Common myeloid progenitor, CD34-positive (primary cell): Measurements from ENCODE around the gene LRRN3.

Source experiments
- CTCF ChIA-PET: fragments of 350-600 bp; sonication (Branson Sonifier 250); formaldehyde crosslinking; loops from one replicate; lab custom pipeline; 2021; ENCODE audit warnings: antibody characterized with exemption; lab: Charles Lee
- POLR2A ChIA-PET: fragments of 350-600 bp; sonication (Branson Sonifier 250); formaldehyde crosslinking; loops from one replicate; lab custom pipeline; 2021; ENCODE audit warnings: antibody characterized with exemption; lab: Charles Lee
- DNase-seq, 3 donors: peaks; one replicate each; pipeline versions ENCODE4 v3.0.0 to v3.0.0-alpha.2; 2013
- H3K27ac ChIP-seq, 2 experiments: 1 replicate in 1 of 2; 2 replicates in 1 of 2; pipeline ENCODE4 v1.7.0; 2013; ENCODE audit warnings: inconsistent platforms in 2 of 2, low read length in 2 of 2, mild to moderate bottlenecking in 2 of 2, low read depth in 1 of 2, moderate library complexity in 1 of 2; ENCODE audit not compliant: severe bottlenecking in 2 of 2, insufficient read depth in 1 of 2, poor library complexity in 1 of 2
- H3K27me3 ChIP-seq, 5 experiments: replicated peaks in 2 of 5; 1 replicate in 3 of 5; 2 replicates in 2 of 5; pipeline versions ENCODE4 v1.6.1 to v1.7.0; 2013; ENCODE audit warnings: low read length in 4 of 5, mild to moderate bottlenecking in 2 of 5, moderate library complexity in 2 of 5, inconsistent platforms in 1 of 5; ENCODE audit not compliant: insufficient read depth in 5 of 5, control insufficient read depth in 4 of 5
- H3K36me3 ChIP-seq, 4 experiments: 1 replicate in 2 of 4; 2 replicates in 2 of 4; pipeline versions ENCODE4 v1.6.1 to v1.7.0; 2013; ENCODE audit warnings: low read length in 3 of 4, control low read depth in 1 of 4, mild to moderate bottlenecking in 1 of 4; ENCODE audit not compliant: control insufficient read depth in 4 of 4, insufficient read depth in 4 of 4
- H3K4me1 ChIP-seq, 4 experiments: 1 replicate in 3 of 4; 2 replicates in 1 of 4; pipeline versions ENCODE4 v1.6.1 to v1.7.1; 2013; ENCODE audit warnings: low read length in 3 of 4, mild to moderate bottlenecking in 3 of 4, control low read depth in 1 of 4, inconsistent platforms in 1 of 4, moderate library complexity in 1 of 4; ENCODE audit not compliant: control insufficient read depth in 4 of 4, insufficient read depth in 4 of 4; ENCODE audit errors: control extremely low read depth in 1 of 4
- H3K4me3 ChIP-seq, 7 experiments: 1 replicate in 4 of 7; 2 replicates in 3 of 7; pipeline versions ENCODE4 v1.5.1 to v1.7.0; 2013; ENCODE audit warnings: mild to moderate bottlenecking in 7 of 7, low read length in 6 of 7, moderate library complexity in 6 of 7, inconsistent platforms in 2 of 7, low read depth in 2 of 7, control low read depth in 1 of 7; ENCODE audit not compliant: insufficient read depth in 4 of 7, control insufficient read depth in 1 of 7; ENCODE audit errors: extremely low read depth in 1 of 7
- H3K9me3 ChIP-seq, 5 experiments: 1 replicate in 4 of 5; 2 replicates in 1 of 5; pipeline versions ENCODE4 v1.6.1 to v1.7.1; 2013; ENCODE audit warnings: low read length in 4 of 5, mild to moderate bottlenecking in 2 of 5, inconsistent platforms in 1 of 5, low read depth in 1 of 5, moderate library complexity in 1 of 5; ENCODE audit not compliant: control insufficient read depth in 4 of 5, insufficient read depth in 2 of 5; ENCODE audit errors: control extremely low read depth in 1 of 5
- WGBS: methylation state at CpG from one replicate; pipeline ENCODE4 v1.1.5; 2013; ENCODE audit not compliant: insufficient coverage; 5-methylcytosine and 5-hydroxymethylcytosine counted together

LRRN3 gene

DNA sequence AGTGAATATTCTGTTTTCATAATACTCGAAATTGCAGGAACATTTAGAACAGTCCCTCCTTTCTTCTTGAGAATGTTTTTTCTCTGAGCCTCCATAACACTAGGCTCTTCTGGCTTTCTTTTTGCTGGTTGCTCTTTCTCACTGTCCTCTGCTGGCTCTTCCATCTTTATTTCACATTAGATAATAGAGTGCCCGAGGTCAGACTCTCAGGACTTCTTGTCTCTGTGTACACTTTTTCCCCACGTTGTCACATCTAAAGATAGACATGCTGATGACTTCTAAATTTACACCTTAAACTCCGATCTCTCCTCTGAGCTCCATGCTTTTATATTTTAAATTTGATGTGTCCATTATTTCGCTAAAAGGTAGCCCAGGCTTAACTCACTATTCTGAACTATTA, 15.4 kb upstream of the LRRN3 start:
- 76% methylated on average over 2 of the region's 5 CpGs for WGBS
- ChIA-PET CTCF (interaction anchor here (1.8 to 2.1 kb wide), 2 partner anchors 8 to 12 kb away, joined by 5 to 6 read pairs; no protein-coding TSS in a partner anchor), POLR2A (no interaction called here)
- Histone ChIP-seq H3K9me3 (no peaks in the 10 kb centered on the region), H3K27ac (no peak overlapping the region), H3K27me3 (no peaks in the 10 kb centered on the region), H3K4me3 (no peak overlapping the region), H3K36me3 (no peaks in the 10 kb centered on the region), H3K4me1 (peaks cover 0 to 28% (median 4%) of the 10 kb centered on the region in 4 experiments)
- DNase-seq: no peak

DNA sequence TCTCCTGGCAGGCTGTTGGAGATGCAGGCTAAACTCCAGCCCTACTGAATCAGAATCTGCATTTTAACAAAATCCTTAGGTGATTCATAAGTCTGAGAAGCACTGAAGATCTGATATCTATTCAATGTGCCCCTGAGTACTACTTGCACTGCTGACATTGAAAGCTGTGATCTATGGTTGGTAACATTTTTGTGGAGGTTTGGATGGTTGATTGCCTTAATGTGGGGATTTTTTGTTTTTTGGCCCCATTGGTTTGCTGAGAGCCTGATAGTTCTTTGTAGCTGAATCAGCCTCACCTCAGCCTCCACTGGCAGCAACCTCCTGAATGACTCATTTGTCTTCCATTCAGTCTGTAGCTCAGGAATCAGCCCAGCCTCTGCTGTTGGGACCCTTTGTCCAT, 14.7 kb upstream of the LRRN3 start:
- CTCF ChIA-PET: interaction anchor here (1.8 kb wide), 1 partner anchor 11 kb away, joined by 5 read pairs; no protein-coding TSS in a partner anchor
- POLR2A ChIA-PET: no interaction called here
- no peak overlapping the region for H3K27ac ChIP-seq
- no peaks in the 10 kb centered on the region for H3K27me3 ChIP-seq
- H3K4me1 ChIP-seq: peaks cover 0 to 34% (median 4%) of the 10 kb centered on the region in 4 experiments
- no peak overlapping the region for H3K4me3 ChIP-seq
- no peak for DNase-seq
- H3K9me3 ChIP-seq: no peaks in the 10 kb centered on the region
- no peaks in the 10 kb centered on the region for H3K36me3 ChIP-seq

DNA sequence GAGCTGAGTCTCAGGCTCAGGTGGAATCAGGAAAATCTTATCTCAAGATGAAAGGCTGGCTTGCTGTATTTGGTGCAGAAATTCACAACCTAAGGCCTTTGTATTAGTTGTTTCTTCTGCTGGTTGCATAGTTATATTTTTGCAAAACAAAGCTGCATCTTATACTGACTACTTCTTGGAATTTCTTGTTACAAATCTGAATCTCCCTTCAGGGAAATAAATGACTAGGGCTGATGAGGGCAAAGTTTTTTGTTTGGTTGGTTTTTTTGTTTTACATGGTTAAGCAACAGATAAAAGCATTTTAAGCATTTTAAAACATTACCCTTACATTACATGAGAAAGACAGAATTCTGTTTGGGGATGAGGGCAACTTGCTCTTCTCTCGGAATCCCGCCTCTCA, 13.9 kb upstream of the LRRN3 start:
- no peak overlapping the region for H3K27ac ChIP-seq
- WGBS: 100% methylated on average over 2 of the region's 2 CpGs
- no peak for DNase-seq
- no peaks in the 10 kb centered on the region for H3K9me3 ChIP-seq
- no peak overlapping the region for H3K4me3 ChIP-seq
- peaks cover 0 to 39% (median 5%) of the 10 kb centered on the region in 4 experiments for H3K4me1 ChIP-seq
- ChIA-PET CTCF (no interaction called here), POLR2A (no interaction called here)
- no peaks in the 10 kb centered on the region for H3K27me3 ChIP-seq
- H3K36me3 ChIP-seq: no peaks in the 10 kb centered on the region

DNA sequence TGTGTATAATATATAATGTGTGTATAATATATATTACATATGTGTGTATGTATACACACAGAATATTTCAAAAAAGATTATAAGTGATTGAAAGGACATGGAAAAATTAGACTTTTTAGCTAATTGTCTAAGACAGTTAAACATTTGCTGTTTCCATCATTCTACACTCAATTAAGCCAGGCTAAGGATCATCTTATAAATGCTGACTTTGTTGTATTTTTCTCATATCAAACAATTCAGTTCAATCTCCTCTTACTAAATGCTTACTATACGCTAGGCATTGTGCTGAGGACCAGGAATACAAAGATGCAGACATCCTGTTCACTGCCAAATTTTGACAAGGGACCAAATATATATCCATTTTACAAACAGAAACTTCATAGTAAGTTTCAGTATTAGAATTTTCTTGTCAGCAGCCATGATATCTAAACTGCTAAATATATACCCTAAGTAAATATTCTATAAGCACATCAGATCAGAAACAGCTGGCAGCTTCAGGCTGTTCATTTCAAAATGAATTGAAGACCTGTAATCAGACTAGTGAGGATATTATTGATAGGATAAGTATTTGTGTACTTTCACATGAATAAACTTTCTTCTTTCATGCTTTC, 10.3 kb upstream of the LRRN3 start:
- Histone ChIP-seq H3K36me3 (no peaks in the 10 kb centered on the region), H3K27ac (no peak overlapping the region), H3K9me3 (no peaks in the 10 kb centered on the region), H3K4me1 (peaks cover 5 to 47% (median 15%) of the 10 kb centered on the region in 4 experiments), H3K27me3 (no peaks in the 10 kb centered on the region), H3K4me3 (no peak overlapping the region)
- WGBS: no CpG with 5 or more reads among the region's 1 CpG
- POLR2A ChIA-PET: no interaction called here
- no peak for DNase-seq
- CTCF ChIA-PET: no interaction called here

DNA sequence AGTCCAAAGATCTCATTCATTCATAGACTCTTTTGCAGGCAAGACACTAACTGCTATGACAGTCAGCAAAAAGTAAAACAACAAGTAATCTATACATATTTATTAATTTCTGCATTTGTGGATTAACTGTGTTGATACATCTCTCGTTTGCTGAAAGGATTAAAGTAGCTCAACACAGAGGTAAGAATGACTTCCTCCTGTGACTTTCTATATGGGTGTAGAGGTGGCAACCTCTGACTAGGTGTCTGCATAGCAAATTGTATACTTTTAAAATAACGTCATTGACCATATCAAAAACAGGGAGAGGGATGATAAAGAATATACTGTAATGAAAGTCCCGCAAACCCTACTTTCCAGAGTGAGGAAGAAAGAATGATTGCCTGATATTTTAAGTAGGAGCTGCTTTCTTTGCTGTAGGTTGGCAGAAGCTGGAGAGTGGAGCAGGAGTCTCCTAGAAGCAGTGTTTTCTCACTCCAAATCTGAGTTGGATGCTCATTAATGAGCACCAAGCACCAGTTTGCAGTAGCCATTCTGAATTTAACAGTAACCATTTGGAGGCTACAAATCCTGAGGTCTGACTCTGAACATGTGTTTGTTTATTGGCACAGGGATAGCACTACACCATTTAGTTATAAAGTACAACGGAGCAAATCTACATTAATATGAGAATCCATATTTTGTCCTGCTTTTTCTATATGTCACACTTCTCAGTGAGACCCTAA, 9.2 kb upstream of the LRRN3 start:
- CTCF ChIA-PET: interaction anchor here (1.3 to 1.4 kb wide), 2 partner anchors 12 to 110 kb away, joined by 3 read pairs; no protein-coding TSS in a partner anchor
- Histone ChIP-seq H3K27me3 (no peaks in the 10 kb centered on the region), H3K4me3 (no peak overlapping the region), H3K9me3 (no peaks in the 10 kb centered on the region), H3K27ac (no peak overlapping the region), H3K36me3 (no peaks in the 10 kb centered on the region), H3K4me1 (peaks cover 5 to 47% (median 15%) of the 10 kb centered on the region in 4 experiments)
- POLR2A ChIA-PET: no interaction called here
- WGBS: 100% methylated on average over 1 of the region's 4 CpGs
- no peak for DNase-seq

DNA sequence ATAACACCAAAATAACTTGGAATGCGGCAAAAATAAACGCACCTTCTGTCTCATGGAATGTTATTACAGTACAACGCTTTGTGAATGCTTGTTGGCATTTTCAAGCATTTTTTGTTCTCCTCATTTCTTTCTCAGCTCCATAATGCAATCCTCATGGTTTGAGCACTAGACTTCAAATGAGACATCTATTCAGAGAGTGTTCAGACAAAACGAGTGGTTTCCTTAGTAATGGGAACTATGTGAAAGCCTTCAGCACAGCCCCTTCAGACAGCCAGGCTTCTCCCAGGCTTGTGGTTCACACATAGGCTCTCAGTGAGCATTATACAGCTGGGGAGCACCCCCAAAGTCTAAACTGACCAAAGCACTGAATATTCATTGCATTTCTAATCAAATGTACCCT, 8.6 kb upstream of the LRRN3 start:
- Histone ChIP-seq H3K27ac (peak overlapping the region in 1 of 2 experiments; percentile 79), H3K4me1 (peaks cover 5 to 47% (median 15%) of the 10 kb centered on the region in 4 experiments), H3K36me3 (no peaks in the 10 kb centered on the region), H3K4me3 (no peak overlapping the region), H3K9me3 (no peaks in the 10 kb centered on the region), H3K27me3 (no peaks in the 10 kb centered on the region)
- CTCF ChIA-PET: interaction anchor here (1.3 to 1.4 kb wide), 2 partner anchors 12 to 111 kb away, joined by 3 read pairs; no protein-coding TSS in a partner anchor
- DNase-seq: peak in 1 of 3 donors; percentile 16
- WGBS: 66% methylated on average over 4 of the region's 4 CpGs
- POLR2A ChIA-PET: no interaction called here

DNA sequence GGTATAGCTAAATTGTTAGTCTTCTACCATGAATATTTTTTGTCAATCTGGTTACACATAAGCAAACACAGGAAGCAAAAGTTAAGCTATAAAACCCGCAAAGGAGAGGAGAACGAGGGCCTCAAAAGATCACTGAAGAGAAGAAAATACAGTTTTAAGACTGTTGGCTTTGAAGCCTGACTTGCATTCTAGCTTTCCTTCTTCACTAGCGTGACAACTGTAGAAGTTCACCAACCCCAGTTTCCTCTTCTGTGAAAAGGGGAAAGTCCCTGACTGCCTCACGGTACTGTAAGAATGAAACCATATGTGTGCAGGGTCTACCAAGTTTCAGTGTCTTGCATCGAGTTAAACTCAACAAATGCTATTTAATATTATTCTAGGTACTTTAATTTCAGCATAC, 7.5 kb upstream of the LRRN3 start:
- no peaks in the 10 kb centered on the region for H3K36me3 ChIP-seq
- H3K4me3 ChIP-seq: peak overlapping the region in 3 of 7 experiments; percentile 10 to 37 (median 26)
- H3K27ac ChIP-seq: peak overlapping the region; percentile 62 to 79
- no peaks in the 10 kb centered on the region for H3K9me3 ChIP-seq
- CTCF ChIA-PET: interaction anchor here (0.9 to 1.4 kb wide), 4 partner anchors 9 to 112 kb away, joined by 3 to 6 read pairs (median 4); no protein-coding TSS in a partner anchor
- DNase-seq: peak; percentile 83 to 97 (median 96)
- H3K27me3 ChIP-seq: no peaks in the 10 kb centered on the region
- H3K4me1 ChIP-seq: peaks cover 5 to 42% (median 15%) of the 10 kb centered on the region in 4 experiments
- POLR2A ChIA-PET: no interaction called here
- 0% methylated on average over 1 of the region's 5 CpGs for WGBS
